ENCODE data around the gene GTF2A1. TPM values are rescaled to one million over a fixed set of nuclear protein-coding genes. Genes with fewer than 3 reads are reported as not detected.
A peak's percentile ranks its signal among the peaks of the same experiment; 100 is the strongest.

GTF2A1 gene
- polyA plus RNA-seq, 3 donors from 2014 or later, result 10.5 to 26.3 (median 20.7) TPM

DNA sequence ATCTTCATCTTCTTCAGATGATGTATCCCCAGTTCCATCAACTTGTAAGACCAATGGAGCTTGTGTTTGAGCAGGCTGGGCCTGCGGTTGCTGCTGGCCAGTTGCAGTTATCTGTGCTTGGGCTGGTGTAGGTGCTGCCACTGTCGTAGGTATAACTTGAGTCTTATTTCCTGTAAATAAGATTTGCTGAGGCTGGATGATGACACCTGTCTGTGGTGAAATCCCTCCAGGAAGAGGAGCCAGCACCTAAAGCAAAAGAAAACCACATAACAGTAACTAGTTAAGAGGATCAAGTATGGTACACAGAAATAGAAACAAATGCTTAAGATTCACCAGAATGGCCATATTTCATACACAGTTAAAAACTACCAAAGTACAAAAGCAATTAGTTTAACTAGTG is 28.2 kb downstream of the GTF2A1 start:
- Mint-ChIP-seq H3K4me3 (no peak overlapping the region), H3K27me3 (ENCODE audit: low read depth in 3 of 3) (no peaks in the 10 kb centered on the region), H3K4me1 (peaks cover 16 to 47% of the 10 kb centered on the region in 2 donors), H3K9me3 (no peaks in the 10 kb centered on the region), H3K36me3 (peaks cover 26 to 47% (median 28%) of the 10 kb centered on the region in 3 donors), H3K27ac (peak overlapping the region; percentile 15 to 87 (median 78))
- no peak for DNase-seq

DNA sequence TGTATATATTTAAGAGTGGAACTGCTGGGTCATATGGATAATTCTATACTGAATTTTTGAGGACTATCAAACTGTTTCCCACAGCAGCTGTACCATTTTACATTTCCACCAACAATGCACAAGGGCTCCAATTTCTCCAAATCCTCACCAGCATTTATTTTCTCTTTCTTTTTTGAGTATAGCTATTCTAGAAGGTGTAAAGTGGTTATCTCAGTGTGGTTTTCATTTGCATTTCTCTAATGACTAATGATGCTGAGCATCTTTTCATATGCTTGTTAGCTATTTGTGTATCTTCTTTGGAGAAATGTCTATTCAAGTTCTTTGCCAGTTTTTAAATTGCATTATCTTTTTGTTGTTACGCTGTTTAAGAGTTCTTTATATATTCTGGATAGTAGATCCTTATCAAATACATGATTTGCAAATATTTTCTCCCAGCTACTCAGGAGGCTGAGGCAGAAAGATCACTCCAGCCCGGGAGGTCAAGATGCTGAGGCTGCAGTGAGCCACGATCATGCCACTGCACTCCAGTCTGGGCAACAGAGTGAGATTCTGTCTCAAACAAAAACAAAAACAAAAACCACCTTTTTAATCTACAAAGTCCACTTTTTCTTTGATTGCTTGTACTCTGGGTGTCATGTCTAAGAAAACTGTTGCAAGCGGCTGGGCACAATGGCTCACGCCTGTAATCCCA is 32.8 kb downstream of the GTF2A1 start:
- Mint-ChIP-seq H3K4me3 (no peak overlapping the region), H3K27ac (peak overlapping the region in 5 of 6 donors; percentile 8 to 67 (median 38)), H3K36me3 (peaks cover 8 to 40% (median 24%) of the 10 kb centered on the region in 3 donors), H3K9me3 (no peaks in the 10 kb centered on the region), H3K27me3 (ENCODE audit: low read depth in 3 of 3) (no peaks in the 10 kb centered on the region), H3K4me1 (peaks cover 26 to 58% of the 10 kb centered on the region in 2 donors)
- no peak for DNase-seq

DNA sequence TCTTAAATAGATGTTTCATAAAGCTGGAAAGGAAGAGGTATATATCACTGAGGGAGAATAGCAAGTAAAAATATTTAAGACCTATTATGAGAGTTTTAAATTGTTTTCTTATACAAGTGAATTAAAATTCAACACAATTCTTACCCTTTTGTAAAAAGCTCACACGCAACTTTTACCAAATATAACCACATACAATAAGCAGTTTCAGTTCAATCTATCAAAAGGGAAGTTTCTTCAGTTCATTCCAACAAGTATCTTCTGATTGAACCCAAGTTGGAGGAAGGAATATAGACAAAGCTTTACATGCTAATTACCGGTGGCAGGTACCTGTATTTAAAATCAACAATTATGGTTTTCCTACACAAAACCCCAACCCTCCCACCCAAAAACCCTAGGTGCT is 41.1 kb downstream of the GTF2A1 start:
- no peaks in the 10 kb centered on the region for H3K9me3 Mint-ChIP-seq
- H3K4me3 Mint-ChIP-seq, result no peak overlapping the region
- H3K36me3 Mint-ChIP-seq, result peaks cover 8 to 33% (median 9%) of the 10 kb centered on the region in 3 donors
- H3K4me1 Mint-ChIP-seq, result peaks cover 31 to 55% of the 10 kb centered on the region in 2 donors
- H3K27ac Mint-ChIP-seq, result peak overlapping the region in 3 of 6 donors; percentile 22 to 85 (median 46)
- no peak for DNase-seq
- H3K27me3 Mint-ChIP-seq (ENCODE audit: low read depth in 3 of 3), result no peaks in the 10 kb centered on the region

DNA sequence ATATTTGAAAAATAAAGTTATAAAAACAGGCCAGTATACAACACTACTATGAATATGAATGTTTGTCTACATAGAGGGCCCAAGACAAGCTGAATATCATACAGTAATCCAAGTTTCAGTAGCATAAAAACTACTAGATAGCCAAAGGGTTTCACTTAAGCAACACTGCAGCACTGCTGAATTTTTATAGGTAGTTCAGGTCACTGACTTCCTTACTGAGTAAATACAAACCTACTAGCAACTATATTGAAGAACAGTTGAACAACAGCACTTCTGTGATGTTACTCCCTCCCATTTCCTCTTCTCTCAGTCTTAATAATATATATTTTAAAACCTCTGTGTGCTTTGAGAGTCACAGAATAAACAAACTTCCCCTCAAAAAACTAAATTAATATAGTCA is 42.7 kb downstream of the GTF2A1 start:
- peak overlapping the region; percentile 51 to 89 (median 82) for H3K27ac Mint-ChIP-seq
- no peaks in the 10 kb centered on the region for H3K27me3 Mint-ChIP-seq (ENCODE audit: low read depth in 3 of 3)
- H3K4me1 Mint-ChIP-seq, result peaks cover 29 to 45% of the 10 kb centered on the region in 2 donors
- no peaks in the 10 kb centered on the region for H3K9me3 Mint-ChIP-seq
- H3K36me3 Mint-ChIP-seq, result peaks cover 8 to 20% (median 9%) of the 10 kb centered on the region in 3 donors
- H3K4me3 Mint-ChIP-seq, result peak overlapping the region in 2 of 5 donors; percentile 3 to 73
- no peak for DNase-seq

DNA sequence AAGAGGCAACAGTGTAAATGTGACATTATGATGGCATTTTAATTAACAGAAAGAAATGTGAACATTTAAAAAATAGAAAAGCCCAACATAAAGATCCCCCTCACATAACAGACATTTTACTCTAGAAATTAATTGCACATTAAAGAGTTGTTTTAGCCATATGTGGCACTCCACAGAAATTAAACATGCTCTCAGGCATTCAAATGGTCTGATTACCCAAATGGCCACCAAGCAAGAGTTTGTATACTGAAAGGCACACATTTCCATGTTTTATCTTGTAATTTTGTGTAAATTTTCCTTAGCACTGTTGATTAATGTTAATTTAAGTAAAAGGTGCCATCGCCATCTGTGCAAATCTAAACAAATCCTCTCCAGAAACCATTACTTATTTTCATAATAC is 43.5 kb downstream of the GTF2A1 start:
- no peaks in the 10 kb centered on the region for H3K9me3 Mint-ChIP-seq
- H3K36me3 Mint-ChIP-seq, result peaks cover 5 to 14% (median 8%) of the 10 kb centered on the region in 3 donors
- H3K27me3 Mint-ChIP-seq (ENCODE audit: low read depth in 3 of 3), result no peaks in the 10 kb centered on the region
- DNase-seq, result no peak
- H3K27ac Mint-ChIP-seq, result peak overlapping the region; percentile 68 to 89 (median 84)
- H3K4me3 Mint-ChIP-seq, result peak overlapping the region; percentile 31 to 73 (median 65)
- peaks cover 27 to 38% of the 10 kb centered on the region in 2 donors for H3K4me1 Mint-ChIP-seq

DNA sequence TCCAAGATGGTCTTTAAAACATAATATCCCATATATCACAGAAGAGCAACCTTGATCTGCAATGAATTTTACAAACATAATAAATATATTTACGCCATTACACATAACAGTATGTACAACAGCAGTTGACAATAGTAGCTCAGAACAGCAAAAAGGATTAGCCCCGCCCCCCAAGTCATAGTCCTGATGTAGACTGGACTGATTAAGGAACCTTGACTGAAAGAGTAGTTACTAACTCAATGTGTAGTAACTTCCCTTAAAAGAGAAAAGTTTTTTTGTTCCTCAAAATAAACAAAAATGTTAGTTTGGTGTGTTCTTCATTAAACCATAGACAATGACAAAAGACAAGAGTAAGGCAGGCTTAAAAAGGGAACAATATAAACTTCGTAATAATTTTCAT is 44.5 kb downstream of the GTF2A1 start:
- no peaks in the 10 kb centered on the region for H3K27me3 Mint-ChIP-seq (ENCODE audit: low read depth in 3 of 3)
- H3K36me3 Mint-ChIP-seq, result peaks cover 0 to 8% (median 7%) of the 10 kb centered on the region in 3 donors
- peak overlapping the region in 2 of 5 donors; percentile 4 to 22 for H3K4me3 Mint-ChIP-seq
- no peaks in the 10 kb centered on the region for H3K9me3 Mint-ChIP-seq
- DNase-seq, result no peak
- peaks cover 27 to 34% of the 10 kb centered on the region in 2 donors for H3K4me1 Mint-ChIP-seq
- H3K27ac Mint-ChIP-seq, result peak overlapping the region; percentile 54 to 85 (median 83)

DNA sequence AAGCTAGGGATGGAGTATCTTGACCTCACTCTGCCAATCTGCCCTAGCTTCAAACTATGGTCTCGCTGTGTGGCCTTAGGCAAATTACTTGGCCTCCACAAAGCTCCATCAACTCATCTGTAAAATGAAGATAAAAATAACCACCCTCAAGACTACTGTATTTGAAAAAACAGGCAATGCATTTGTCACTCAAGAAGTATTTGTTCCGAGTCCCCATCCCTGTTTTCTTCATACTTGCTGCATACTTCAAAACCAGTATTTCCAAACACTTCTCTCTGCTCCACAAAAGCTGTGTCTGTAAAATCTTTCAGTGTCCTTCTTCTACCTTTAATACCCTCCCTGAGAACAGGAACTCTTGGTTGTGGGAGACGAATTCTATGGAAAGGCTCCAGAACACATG is 47.9 kb downstream of the GTF2A1 start:
- no peak overlapping the region for H3K27ac Mint-ChIP-seq
- peaks cover 2 to 4% (median 4%) of the 10 kb centered on the region in 3 donors for H3K27me3 Mint-ChIP-seq (ENCODE audit: low read depth in 3 of 3)
- H3K36me3 Mint-ChIP-seq, result no peaks in the 10 kb centered on the region

DNA sequence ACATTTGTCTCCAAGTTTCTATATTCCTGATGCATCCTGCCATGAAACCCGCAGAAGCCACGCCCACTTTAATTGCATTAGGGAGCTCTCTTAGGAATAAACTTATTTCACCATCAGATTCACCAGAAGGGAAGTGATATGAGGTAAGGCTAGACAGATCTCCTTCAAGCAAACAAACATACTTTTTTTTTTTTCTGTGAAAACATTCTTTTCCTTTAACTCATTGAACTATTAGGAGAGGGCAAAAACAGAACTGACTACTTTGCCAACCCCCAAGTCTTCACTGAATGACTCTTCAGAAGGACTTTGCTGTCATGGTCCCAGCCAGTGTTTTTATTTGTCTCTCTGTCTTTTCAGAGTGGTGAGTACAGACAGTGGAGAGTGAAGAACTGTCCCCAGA is 48.4 kb downstream of the GTF2A1 start:
- Mint-ChIP-seq H3K4me1 (peaks cover 30 to 45% of the 10 kb centered on the region in 2 donors), H3K9me3 (no peaks in the 10 kb centered on the region), H3K36me3 (no peaks in the 10 kb centered on the region), H3K27ac (no peak overlapping the region), H3K27me3 (ENCODE audit: low read depth in 3 of 3) (peaks cover 2 to 4% (median 4%) of the 10 kb centered on the region in 3 donors), H3K4me3 (no peak overlapping the region)
- no peak for DNase-seq

More for the DNA sequence above, 47.9 kb downstream of the GTF2A1 start:
- Mint-ChIP-seq H3K4me3 (no peak overlapping the region), H3K9me3 (no peaks in the 10 kb centered on the region), H3K4me1 (peaks cover 35 to 51% of the 10 kb centered on the region in 2 donors)
- no peak for DNase-seq

DNA sequence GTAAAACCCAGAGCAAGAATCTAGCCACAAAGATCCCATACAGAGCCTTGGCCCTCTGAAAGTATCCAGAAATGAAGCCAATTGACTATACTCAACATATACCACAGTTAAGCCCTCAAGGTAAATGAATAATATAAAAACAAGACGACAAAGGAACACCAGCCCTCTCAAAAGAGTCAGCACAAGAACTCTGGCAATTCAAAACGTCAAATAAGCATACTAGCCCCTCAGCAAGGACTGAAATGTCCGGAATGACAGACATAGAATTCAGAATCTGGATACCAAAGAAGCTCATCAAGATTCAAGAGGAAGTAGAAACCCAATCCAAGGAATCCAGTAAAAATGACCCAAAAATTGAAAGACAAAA is 49.9 kb downstream of the GTF2A1 start:
- Mint-ChIP-seq H3K27ac (peak overlapping the region; percentile 84 to 95 (median 92)), H3K27me3 (ENCODE audit: low read depth in 3 of 3) (peaks cover 2 to 4% (median 4%) of the 10 kb centered on the region in 3 donors), H3K9me3 (no peaks in the 10 kb centered on the region), H3K36me3 (no peaks in the 10 kb centered on the region), H3K4me1 (peaks cover 18 to 32% of the 10 kb centered on the region in 2 donors), H3K4me3 (peak overlapping the region; percentile 89 to 95 (median 90))
- DNase-seq, result no peak

DNA sequence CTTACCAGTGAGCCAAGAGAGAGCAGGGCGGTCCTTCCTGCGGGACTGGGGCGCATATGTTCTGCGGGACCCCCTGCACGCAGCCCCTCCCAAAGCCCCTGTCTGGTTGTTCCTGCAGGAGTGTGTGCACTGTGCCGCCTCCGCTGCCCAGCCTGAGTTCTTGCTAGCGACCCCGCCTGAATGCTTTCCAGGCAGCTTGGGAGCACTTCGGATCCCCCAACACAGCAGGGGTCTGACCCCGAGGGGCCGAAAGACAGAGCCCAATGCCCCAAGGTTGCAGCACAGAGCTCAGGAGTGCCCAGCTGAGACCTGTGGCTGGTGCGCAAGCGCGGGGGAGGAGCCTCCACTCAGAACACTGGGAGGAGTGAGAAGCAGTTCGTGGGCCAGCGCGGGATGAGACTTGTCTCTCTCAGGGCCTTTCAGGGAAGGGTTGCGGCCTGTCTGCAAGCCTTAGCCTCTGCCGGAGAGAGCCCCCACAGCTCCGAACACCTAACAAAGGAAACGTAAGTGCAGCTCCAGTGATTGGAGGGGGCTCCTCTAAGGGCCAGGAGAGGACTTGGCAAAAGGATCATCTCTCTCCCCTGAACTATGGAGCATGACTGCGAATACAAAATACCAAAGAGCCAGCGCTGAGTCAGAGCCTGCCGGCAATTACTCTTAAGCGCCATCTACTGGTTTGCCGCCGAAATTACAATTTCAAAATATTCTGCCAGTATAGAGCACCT is 50.5 kb downstream of the GTF2A1 start:
- peak overlapping the region; percentile 84 to 95 (median 92) for H3K27ac Mint-ChIP-seq
- H3K9me3 Mint-ChIP-seq, result no peaks in the 10 kb centered on the region
- peaks cover 2 to 4% (median 4%) of the 10 kb centered on the region in 3 donors for H3K27me3 Mint-ChIP-seq (ENCODE audit: low read depth in 3 of 3)
- H3K4me3 Mint-ChIP-seq, result peak overlapping the region; percentile 89 to 95 (median 90)
- peak; percentile 87 to 91 (median 90) for DNase-seq
- no peaks in the 10 kb centered on the region for H3K36me3 Mint-ChIP-seq
- H3K4me1 Mint-ChIP-seq, result peaks cover 18 to 32% of the 10 kb centered on the region in 2 donors

DNA sequence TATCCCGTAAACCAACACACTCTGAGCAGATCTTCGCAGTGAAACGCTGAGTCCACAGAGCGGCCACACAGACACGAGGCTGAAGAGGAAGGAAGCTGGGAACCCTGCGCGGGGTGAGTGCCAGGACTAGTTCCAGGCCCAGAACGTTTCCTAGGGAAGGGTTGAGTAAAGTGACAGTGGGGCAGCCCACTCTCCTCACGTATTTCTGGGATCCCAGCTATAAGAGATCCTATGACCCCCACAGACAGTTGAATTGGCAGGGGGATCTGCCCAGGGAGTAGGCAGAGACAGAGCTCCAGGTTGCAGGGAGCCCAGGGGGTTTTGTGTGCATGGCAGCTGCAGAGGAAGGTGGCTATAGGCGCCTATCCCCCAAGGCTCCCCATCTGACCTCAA is 51.1 kb downstream of the GTF2A1 start:
- Mint-ChIP-seq H3K4me3 (peak overlapping the region; percentile 89 to 95 (median 90)), H3K4me1 (peaks cover 18 to 32% of the 10 kb centered on the region in 2 donors), H3K27ac (peak overlapping the region; percentile 84 to 95 (median 92)), H3K36me3 (no peaks in the 10 kb centered on the region), H3K27me3 (ENCODE audit: low read depth in 3 of 3) (peaks cover 2 to 4% (median 4%) of the 10 kb centered on the region in 3 donors), H3K9me3 (no peaks in the 10 kb centered on the region)
- DNase-seq, result peak in 1 of 3 donors; percentile 13

DNA sequence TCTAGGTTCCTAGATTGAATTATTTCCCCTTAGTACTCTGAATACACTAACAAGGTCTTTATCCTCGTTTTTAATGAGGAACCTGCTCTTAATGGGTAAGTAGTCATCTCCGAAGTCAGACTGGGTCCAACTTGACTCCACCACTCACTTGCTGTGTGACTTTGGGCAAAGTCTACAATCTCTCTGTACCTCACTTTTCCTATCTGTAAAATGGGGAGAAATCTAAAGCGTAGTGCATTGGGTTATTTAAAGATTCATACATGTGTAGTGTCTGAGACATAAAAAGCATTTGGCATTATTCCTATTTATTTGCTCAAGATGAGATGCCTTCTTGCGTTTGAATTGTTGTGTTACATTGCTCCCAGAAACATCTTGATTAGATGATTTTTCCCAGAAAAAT is 51.5 kb downstream of the GTF2A1 start:
- peak overlapping the region; percentile 89 to 95 (median 90) for H3K4me3 Mint-ChIP-seq
- peaks cover 18 to 32% of the 10 kb centered on the region in 2 donors for H3K4me1 Mint-ChIP-seq
- no peaks in the 10 kb centered on the region for H3K9me3 Mint-ChIP-seq
- H3K36me3 Mint-ChIP-seq, result no peaks in the 10 kb centered on the region
- DNase-seq, result no peak
- peak overlapping the region; percentile 84 to 95 (median 92) for H3K27ac Mint-ChIP-seq
- H3K27me3 Mint-ChIP-seq (ENCODE audit: low read depth in 3 of 3), result peaks cover 2 to 4% (median 4%) of the 10 kb centered on the region in 3 donors

DNA sequence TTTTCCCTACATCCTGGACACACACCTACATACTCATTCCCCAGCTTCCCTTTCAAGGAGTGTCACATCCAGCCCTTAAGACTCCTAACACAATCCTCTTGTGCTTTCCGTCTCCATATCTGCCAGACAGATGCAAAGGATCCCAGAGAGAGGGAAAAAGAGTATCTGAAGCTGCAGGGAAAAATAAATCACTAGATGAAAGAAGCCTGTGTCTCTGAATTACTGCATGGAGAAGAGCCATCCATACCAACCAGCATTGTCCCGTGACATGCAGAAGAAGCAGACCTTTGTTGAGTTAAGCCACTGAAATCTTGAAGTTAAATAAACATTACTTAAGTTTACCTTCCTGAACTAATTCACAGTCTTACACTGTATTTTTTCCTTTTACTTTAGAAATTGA is 54.6 kb downstream of the GTF2A1 start:
- peaks cover 18 to 32% of the 10 kb centered on the region in 2 donors for H3K4me1 Mint-ChIP-seq
- H3K36me3 Mint-ChIP-seq, result no peaks in the 10 kb centered on the region
- peaks cover 2 to 4% (median 4%) of the 10 kb centered on the region in 3 donors for H3K27me3 Mint-ChIP-seq (ENCODE audit: low read depth in 3 of 3)
- DNase-seq, result no peak
- H3K9me3 Mint-ChIP-seq, result no peaks in the 10 kb centered on the region
- H3K27ac Mint-ChIP-seq, result peak overlapping the region in 1 of 6 donors; percentile 26
- H3K4me3 Mint-ChIP-seq, result no peak overlapping the region

DNA sequence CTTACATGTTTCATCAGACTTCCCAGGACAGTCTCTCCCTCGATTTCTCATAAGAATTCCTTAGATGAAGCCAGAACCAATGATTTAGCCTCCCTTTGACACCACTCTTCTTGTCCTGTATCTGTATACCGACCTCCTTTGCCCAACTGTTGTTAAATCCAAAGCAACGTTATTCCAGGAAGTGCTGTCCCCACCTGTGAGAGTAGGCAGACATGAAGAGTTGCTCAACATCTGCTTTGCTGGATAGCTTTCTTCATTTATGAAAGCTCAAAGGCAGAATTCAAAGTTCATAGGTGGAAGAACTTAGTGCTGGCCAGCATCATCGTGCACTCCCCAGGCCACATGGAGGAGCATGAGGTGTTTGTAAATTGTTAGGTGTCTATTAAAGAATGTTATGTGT is 55.6 kb downstream of the GTF2A1 start:
- Mint-ChIP-seq H3K4me3 (no peak overlapping the region), H3K27me3 (ENCODE audit: low read depth in 3 of 3) (peaks cover under 1 to 3% (median 2%) of the 10 kb centered on the region in 3 donors), H3K27ac (no peak overlapping the region), H3K9me3 (no peaks in the 10 kb centered on the region), H3K4me1 (peaks cover 13 to 22% of the 10 kb centered on the region in 2 donors), H3K36me3 (no peaks in the 10 kb centered on the region)
- no peak for DNase-seq

Data from immature natural killer cell (primary cell).